Mucosa of descending colon (tissue), 3 donors: ENCODE measurements around the gene STAM. TPM values are rescaled to one million over a fixed set of nuclear protein-coding genes. Genes with fewer than 3 reads are reported as not detected.

Experiments
- ATAC-seq: fragments of 200-7000 bp; cut with Tn5 transposase; one replicate; pipeline ENCODE4 v1.9.1; 2020; ENCODE audit warnings: mild to moderate bottlenecking, moderate library complexity
- DNase-seq, 3 donors: peaks; one replicate each; pipeline ENCODE4 v3.0.0-alpha.2; 2020
- H3K36me3 ChIP-seq: fragments of 200-600 bp; one replicate; pipeline ENCODE4 v1.8.0; 2021; ENCODE audit warnings: low read depth, mild to moderate bottlenecking
- H3K4me1 ChIP-seq: fragments of 200-600 bp; one replicate; pipeline ENCODE4 v1.8.0; 2021; ENCODE audit warnings: low read depth, mild to moderate bottlenecking
- H3K4me3 ChIP-seq: fragments of 200-600 bp; one replicate; pipeline ENCODE4 v1.8.0; 2021; ENCODE audit warnings: mild to moderate bottlenecking
- H3K9me3 ChIP-seq: fragments of 200-600 bp; one replicate; pipeline ENCODE4 v1.8.0; 2021; ENCODE audit warnings: mild to moderate bottlenecking
- intact Hi-C, 2 donors: fragments of 100-400 bp; cut with DNase I in 1 of 2; cut with micrococcal nuclease in 1 of 2; formaldehyde crosslinking; loops; one replicate each; pipeline versions ENCODE4 v1.11.0 to v1.11.1; 2022; cut with DNase I, micrococcal nuclease
- total RNA-seq, 3 donors: library from RNA; stranded (reverse); fragmentation: NEBNext Ultra II Directional in 2 of 3; extraction: Animal tissue kit (Norgen Biotek cat#: 25700) in 2 of 3; gene quantifications; one replicate each; pipeline versions ENCODE4 v1.2.1 to v1.2.4, GENCODE V29; 2021 to 2023
- TF ChIP-seq, protein P1 (sequence below): fragments of 200-600 bp; IDR thresholded peaks from one replicate; pipeline ENCODE4 v1.8.0; 2022; ENCODE audit warnings: antibody characterized with exemption, mild to moderate bottlenecking
- donor health status: DM: no; HTN: no; CAD: no; lungs with moderate emphysema.
- donor health status: DM: no; HTN: no; CAD: no.
- donor health status: DM: no; HTN: yes; CAD: no.

Gene STAM
- total RNA-seq, 3 donors from 2014 or later = 16.4 to 17.8 (median 17.6) TPM

DNA sequence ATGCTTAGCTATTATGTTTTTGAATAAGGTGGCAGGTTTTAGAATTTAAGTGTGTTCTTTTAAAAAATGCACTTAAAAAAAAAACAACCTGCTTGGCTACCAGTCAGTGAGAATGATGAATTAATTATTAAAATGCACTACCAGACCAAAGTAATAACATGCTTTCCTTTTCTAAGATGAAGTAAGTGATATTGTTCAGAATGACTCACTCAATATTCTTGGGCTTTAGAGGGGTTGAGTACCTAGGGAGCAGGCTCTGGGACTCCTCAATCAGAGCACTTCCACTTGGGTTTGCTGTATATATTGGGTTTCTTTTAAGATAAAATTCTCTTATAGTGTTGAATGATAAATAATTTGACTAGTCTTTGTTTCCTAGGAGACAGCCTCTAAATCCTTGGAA is 8.6 kb downstream of the STAM start:
- no peak overlapping the region for H3K4me3 ChIP-seq
- no peaks in the 10 kb centered on the region for H3K4me1 ChIP-seq
- DNase-seq = no peak
- H3K36me3 ChIP-seq = no peaks in the 10 kb centered on the region
- TF ChIP-seq, protein P1, sequence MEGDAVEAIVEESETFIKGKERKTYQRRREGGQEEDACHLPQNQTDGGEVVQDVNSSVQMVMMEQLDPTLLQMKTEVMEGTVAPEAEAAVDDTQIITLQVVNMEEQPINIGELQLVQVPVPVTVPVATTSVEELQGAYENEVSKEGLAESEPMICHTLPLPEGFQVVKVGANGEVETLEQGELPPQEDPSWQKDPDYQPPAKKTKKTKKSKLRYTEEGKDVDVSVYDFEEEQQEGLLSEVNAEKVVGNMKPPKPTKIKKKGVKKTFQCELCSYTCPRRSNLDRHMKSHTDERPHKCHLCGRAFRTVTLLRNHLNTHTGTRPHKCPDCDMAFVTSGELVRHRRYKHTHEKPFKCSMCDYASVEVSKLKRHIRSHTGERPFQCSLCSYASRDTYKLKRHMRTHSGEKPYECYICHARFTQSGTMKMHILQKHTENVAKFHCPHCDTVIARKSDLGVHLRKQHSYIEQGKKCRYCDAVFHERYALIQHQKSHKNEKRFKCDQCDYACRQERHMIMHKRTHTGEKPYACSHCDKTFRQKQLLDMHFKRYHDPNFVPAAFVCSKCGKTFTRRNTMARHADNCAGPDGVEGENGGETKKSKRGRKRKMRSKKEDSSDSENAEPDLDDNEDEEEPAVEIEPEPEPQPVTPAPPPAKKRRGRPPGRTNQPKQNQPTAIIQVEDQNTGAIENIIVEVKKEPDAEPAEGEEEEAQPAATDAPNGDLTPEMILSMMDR = no peak
- no peak for ATAC-seq
- peaks cover 6% of the 10 kb centered on the region for H3K9me3 ChIP-seq
- intact Hi-C loops = no loop called here

DNA sequence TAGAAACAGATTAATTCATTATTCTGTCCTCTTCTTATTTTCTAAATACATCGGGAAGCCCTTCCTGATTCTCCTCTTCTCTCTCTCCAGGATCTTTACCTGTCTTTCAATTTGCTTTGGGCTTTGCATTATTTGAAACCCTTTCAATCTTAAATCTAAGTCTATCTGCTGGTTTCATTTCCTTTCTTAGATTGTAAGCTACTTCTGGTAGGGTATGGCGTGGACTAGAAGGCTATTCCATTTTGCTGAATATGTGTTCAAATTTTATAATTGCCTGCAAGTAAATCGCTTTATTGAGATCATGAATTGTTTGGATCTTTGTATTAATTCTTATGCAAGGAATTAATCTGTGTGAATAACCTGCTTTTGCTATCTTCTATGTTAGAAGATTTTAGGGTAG is 11.1 kb downstream of the STAM start:
- DNase-seq = no peak
- no peak overlapping the region for H3K4me3 ChIP-seq
- H3K9me3 ChIP-seq = peaks cover 6% of the 10 kb centered on the region
- TF ChIP-seq, protein P1 = no peak
- intact Hi-C loops = no loop called here
- no peaks in the 10 kb centered on the region for H3K36me3 ChIP-seq
- ATAC-seq = no peak
- no peaks in the 10 kb centered on the region for H3K4me1 ChIP-seq

DNA sequence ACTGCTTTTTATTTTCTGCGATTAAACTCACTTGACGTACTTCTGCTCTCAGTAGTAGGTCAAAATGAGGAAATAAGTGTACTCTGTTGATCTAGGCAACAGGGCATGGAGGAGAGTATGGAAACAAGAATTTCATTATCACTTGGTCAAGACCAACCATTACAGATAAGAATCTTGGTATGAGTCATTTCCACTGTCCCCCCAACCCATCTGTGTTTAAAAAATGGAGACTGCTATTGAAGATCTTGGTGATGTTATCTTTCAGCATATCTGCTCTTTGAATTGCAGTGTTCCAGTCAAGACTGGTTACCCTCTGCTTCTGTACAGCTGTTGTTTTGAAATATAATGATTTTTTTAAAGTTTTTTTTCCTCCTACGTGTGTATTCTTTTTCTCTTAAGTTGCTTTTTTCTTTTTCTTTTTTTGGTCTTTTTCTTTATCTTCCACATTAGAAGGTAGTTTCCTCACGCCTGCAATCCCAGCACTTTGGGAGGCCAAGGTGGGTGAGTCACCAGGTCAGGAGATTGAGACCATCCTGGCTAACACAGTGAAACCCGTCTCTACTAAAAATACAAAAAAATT is 11.7 kb downstream of the STAM start:
- ATAC-seq = peak; percentile 40
- no peaks in the 10 kb centered on the region for H3K4me1 ChIP-seq
- H3K36me3 ChIP-seq = no peaks in the 10 kb centered on the region
- TF ChIP-seq, protein P1 = no peak
- H3K4me3 ChIP-seq = no peak overlapping the region
- intact Hi-C loops = no loop called here
- DNase-seq = no peak
- H3K9me3 ChIP-seq = peaks cover 6% of the 10 kb centered on the region

- intact Hi-C loops = no loop called here
- ATAC-seq (peak; percentile 30), DNase-seq (no peak)
- peaks cover 6% of the 10 kb centered on the region for H3K9me3 ChIP-seq
- H3K36me3 ChIP-seq = no peaks in the 10 kb centered on the region
- no peaks in the 10 kb centered on the region for H3K4me1 ChIP-seq
- no peak overlapping the region for H3K4me3 ChIP-seq
- TF ChIP-seq, protein P1 = no peak
Observed at GRCh38 chr10:17657103-17657500, 13.2 kb downstream of the STAM start.

GRCh38 chr10:17659365-17659764 is 15.4 kb downstream of the STAM start:
- Histone ChIP-seq H3K36me3 (no peaks in the 10 kb centered on the region), H3K9me3 (no peaks in the 10 kb centered on the region), H3K4me3 (no peak overlapping the region), H3K4me1 (no peaks in the 10 kb centered on the region)
- DNase-seq (no peak), ATAC-seq (no peak)
- TF ChIP-seq, protein P1 = no peak
- intact Hi-C loops = no loop called here

- ATAC-seq = no peak
- Histone ChIP-seq H3K9me3 (no peaks in the 10 kb centered on the region), H3K36me3 (no peaks in the 10 kb centered on the region), H3K4me3 (no peak overlapping the region), H3K4me1 (no peaks in the 10 kb centered on the region)
- TF ChIP-seq, protein P1 = no peak
- no peak for DNase-seq
- intact Hi-C loops = no loop called here
Observed at GRCh38 chr10:17660921-17661320, 17.0 kb downstream of the STAM start.
